Activated CD8-positive, alpha-beta memory T cell treated with anti-CD3 and anti-CD28 coated beads for 36 hours (primary cell): ENCODE results near the gene HSPA1L. TPM values are rescaled to one million over a fixed set of nuclear protein-coding genes. Genes with fewer than 3 reads are reported as not detected.

Experiments used
- CTCF ChIA-PET: fragments of 350-600 bp; sonication (Branson Sonifier 250); formaldehyde crosslinking; loops from one replicate; lab custom pipeline; 2021; ENCODE audit warnings: antibody characterized with exemption; lab: Charles Lee
- POLR2A ChIA-PET: fragments of 350-600 bp; sonication (Branson Sonifier 250); formaldehyde crosslinking; loops from one replicate; lab custom pipeline; 2021; ENCODE audit warnings: antibody characterized with exemption; lab: Charles Lee
- total RNA-seq, 2 experiments: library from RNA; stranded (reverse); gene quantifications; one replicate each; pipeline ENCODE4 v1.2.3, GENCODE V29; 2021

Gene HSPA1L
- total RNA-seq, 2 experiments from 2014 or later = 2.6 to 2.7 TPM

DNA sequence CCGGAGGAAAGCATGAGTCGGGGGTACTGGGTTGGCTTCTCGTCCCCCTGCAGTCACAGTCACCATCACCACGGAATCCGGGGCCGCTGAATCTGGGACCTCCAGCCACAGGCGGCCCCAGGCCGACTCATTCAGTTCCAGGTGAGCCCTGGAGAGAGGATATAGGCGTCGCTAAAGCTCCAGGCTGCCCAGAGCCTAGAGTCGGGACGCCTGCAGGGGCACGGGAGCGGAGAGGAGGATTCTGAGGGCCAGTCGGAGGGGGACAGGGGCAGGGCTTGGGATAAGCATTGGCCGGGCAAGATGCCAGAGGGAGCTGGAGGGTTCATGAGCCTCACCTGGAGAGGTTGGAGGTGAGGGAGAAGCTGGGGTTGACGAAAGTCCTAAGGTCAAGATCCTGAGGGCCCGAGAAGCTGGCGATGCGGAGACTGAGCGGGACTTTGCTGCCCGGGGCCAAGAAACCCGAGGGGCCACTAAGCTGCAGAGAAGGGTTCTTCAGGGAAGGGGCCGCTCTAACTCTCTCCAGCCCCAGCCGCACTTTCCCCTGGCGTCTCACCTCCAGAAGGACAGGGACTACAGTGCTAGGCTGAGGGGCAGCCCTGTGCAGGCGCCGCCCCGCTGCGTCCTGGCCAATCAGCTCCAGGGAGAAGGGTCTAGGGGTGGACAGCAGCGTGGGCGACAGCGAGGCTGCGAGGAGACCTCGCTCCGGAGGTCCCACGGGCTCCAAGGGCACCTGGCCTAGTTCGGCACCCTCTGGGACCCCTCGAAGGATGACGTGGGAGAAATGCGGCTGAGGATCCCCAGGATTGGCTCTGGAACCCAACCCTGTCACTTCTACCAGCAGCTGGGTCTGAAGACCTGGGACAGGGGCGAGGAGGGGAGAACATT, 48.9 kb downstream of the HSPA1L start:
- ChIA-PET POLR2A (interaction anchor here (0.5 kb wide), 1 partner anchor 29 kb away, joined by 6 read pairs; no protein-coding TSS in a partner anchor), CTCF (interaction anchor here (1.2 kb wide), 1 partner anchor 25 kb away, joined by 3 read pairs; no protein-coding TSS in a partner anchor)

DNA sequence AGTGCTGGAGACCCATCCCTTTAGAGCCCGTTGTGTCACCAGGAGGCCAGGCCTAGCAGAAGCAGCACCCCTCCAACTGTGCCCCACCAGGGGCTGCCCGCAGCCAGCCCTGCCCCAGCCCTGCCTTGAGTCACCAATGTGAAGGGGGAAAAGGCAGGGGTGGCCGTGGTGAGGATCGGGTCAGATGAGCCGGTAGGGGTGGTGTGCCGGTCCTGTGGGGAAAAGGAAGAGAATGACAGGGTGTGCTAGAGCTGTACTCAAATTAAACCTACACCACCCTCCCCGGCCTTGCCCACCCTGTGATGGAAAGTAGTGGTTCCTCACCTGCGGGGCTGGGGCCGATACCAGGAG, 49.5 kb downstream of the HSPA1L start:
- CTCF ChIA-PET = interaction anchor here (1.1 to 1.2 kb wide), 2 partner anchors 26 to 36 kb away, joined by 3 read pairs; no protein-coding TSS in a partner anchor
- POLR2A ChIA-PET = no interaction called here

DNA sequence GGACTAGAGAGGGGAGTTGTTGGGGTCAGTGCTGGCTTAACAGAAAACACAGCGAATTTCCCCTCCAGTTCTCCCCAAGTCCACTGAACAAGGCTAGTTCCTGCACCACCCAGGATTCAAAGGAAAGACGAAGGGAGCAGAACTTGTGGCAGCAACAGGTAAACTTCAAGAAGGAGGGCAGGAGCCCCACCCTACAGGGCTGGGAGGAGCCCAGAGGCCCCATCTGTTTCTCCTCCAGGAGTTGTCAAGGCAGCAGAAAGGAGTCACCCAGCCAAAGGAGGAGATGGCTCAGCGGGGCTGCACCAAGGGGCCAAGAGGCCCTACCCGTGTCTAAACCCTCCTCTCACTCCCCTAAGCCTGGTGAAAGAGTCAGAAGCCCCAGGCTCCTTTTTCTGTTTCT, 50.9 kb downstream of the HSPA1L start:
- POLR2A ChIA-PET = no interaction called here
- CTCF ChIA-PET = no interaction called here

DNA sequence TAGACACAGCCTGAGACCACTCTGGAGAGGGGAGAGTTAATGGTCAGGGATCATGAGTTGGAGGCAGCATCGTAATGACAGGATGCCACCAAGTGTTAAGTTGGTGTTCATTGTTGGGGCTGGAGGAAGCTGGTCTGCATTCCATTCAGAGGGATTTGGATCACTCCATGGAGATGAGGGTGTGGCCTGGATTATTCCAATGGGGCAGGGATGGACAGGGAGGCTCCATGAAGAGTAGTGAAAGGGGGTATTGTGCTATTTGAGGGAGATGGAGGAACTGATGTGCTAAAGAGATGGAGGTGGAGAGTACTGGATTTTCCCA, 51.5 kb downstream of the HSPA1L start:
- ChIA-PET POLR2A (no interaction called here), CTCF (no interaction called here)

DNA sequence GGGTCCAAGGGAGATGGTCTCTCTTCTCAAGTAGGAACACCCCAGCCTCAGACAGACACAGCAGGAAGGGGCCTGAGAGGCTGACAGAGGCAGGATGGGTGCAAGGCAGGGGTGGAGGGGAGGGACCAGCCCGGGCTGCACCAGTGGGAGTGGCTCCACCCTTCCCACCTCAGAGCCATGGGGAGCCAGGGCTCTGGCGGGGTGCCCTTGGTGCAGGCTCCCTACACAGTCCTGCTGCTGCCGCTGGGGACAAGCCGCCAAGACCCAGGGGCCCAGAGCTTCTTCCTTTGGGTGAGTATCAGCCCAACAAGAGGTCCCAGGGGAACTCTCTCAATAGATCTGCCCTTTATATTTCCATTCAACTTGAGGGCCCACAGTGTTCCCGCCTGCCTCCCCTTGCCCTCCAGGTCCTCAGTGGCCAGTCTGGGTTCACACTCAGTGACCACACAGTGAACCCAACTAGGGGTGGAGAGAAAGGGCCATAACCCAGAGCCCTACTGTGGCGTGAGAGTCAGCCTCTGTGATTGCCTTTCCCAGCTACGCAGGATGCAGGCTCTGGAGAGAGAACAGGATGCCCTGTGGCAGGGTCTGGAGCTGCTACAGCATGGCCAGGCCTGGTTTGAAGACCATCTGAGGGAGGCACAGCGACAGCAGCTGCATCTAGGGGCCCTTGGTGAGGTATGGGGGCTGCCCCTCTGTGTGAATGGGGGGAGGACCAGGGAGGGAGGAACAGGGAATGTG, 52.0 kb downstream of the HSPA1L start:
- CTCF ChIA-PET = no interaction called here
- POLR2A ChIA-PET = no interaction called here

DNA sequence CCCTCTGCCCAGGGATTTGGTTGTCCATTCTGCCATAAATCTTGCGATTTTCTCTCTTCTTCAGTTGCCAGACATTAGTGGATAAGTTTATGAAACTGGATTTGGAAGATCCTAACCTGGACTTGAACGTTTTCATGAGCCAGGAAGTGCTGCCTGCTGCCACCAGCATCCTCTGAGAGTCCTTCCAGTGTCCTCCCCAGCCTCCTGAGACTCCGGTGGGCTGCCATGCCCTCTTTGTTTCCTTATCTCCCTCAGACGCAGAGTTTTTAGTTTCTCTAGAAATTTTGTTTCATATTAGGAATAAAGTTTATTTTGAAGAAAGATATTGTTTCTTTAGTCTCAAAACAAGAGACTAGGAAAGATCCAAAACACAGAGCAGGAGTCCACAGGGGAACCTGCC, 52.7 kb downstream of the HSPA1L start, which contains the start of gene SAPCD1:
SAPCD1 (plus strand) TSS at position 301 of the 400 bp plus-strand sequence. CDS start 399 bp downstream, outside the sequence.
- ChIA-PET CTCF (interaction anchor here (0.6 kb wide), 1 partner anchor 21 kb away, joined by 3 read pairs; no protein-coding TSS in a partner anchor), POLR2A (no interaction called here)

DNA sequence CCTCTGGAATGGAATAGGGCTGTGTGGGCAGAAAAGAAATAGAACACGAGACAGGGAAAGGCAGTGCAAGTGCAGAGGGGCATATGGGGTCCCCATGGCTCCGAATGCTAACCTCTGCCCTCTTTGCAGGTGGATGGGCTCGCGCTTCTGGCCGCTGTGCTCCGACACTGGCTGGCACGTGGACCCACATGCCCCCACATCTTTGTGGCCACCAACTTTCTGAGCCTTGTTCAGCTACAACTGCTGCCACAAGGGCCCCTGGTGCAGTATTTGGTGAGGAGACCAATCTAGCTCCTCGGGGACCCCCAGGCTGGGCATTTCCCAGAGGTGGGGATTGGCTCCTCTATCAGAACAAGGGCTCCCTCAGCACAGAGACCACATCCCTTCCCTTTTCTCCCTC, 53.7 kb downstream of the HSPA1L start:
- POLR2A ChIA-PET = no interaction called here
- CTCF ChIA-PET = no interaction called here

DNA sequence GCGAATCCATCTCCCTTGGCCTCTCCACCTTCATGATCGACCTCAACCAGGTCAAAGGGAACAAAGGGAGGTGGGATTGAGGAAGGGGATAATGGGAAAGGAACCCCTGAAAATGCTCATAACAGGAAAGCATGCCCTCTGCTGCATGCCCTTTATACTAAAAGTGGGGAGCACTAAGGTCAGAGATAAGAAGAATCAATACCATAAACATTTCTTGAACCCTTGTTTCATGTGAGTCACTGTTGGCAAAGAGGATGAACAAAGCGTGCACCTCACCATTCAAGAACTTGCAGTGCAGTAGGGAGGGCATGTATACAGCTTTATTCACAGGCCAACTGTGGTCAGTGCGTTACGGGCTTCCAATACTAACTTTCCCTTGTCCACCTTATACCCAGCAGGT, 54.3 kb downstream of the HSPA1L start:
- ChIA-PET POLR2A (no interaction called here), CTCF (interaction anchor here (0.5 kb wide), 1 partner anchor 148 kb away, joined by 3 read pairs; no protein-coding TSS in a partner anchor)

Other genes starting within 250 kb of the HSPA1L start
- gene LTA, start 243.0 kb downstream of the HSPA1L start, total RNA-seq = 100 to 1,000 TPM; 702 to 706 TPM
- 100 to 1,000 TPM; 161 to 162 TPM for gene TNF, start 239.7 kb downstream of the HSPA1L start, total RNA-seq
- 100 to 1,000 TPM; 178 to 181 TPM for gene LTB, start 232.9 kb downstream of the HSPA1L start, total RNA-seq
- 10 to 100 TPM; 16.3 to 19.2 TPM for gene LST1, start 229.0 kb downstream of the HSPA1L start, total RNA-seq
- gene NCR3, start 222.3 kb downstream of the HSPA1L start, total RNA-seq = 10 to 100 TPM; 25.2 to 29.7 TPM
- gene AIF1, start 200.0 kb downstream of the HSPA1L start, total RNA-seq = 10 to 100 TPM; 53.8 to 62.0 TPM
- 100 to 1,000 TPM; 255 to 257 TPM for gene PRRC2A, start 194.6 kb downstream of the HSPA1L start, total RNA-seq
- 100 to 1,000 TPM; 254 to 267 TPM for gene BAG6, start 162.6 kb downstream of the HSPA1L start, total RNA-seq
- 1 to 10 TPM; 1.9 to 2.2 TPM for gene APOM, start 159.4 kb downstream of the HSPA1L start, total RNA-seq
- gene C6orf47, start 154.5 kb downstream of the HSPA1L start, total RNA-seq = 10 to 100 TPM; 16.7 to 17.6 TPM
- gene GPANK1, start 150.3 kb downstream of the HSPA1L start, total RNA-seq = 10 to 100 TPM; 44.6 to 45.1 TPM
- gene CSNK2B, start 149.2 kb downstream of the HSPA1L start, total RNA-seq = 100 to 1,000 TPM; 329 TPM
- gene LY6G5B, start 145.3 kb downstream of the HSPA1L start, total RNA-seq = 10 to 100 TPM; 18.1 to 20.1 TPM
- gene LY6G5C, start 134.2 kb downstream of the HSPA1L start, total RNA-seq = 1 to 10 TPM; 3.1 to 3.5 TPM
- 10 to 100 TPM; 30.1 to 32.0 TPM for gene ABHD16A, start 112.0 kb downstream of the HSPA1L start, total RNA-seq
- gene LY6G6F, start 108.4 kb downstream of the HSPA1L start, total RNA-seq = not detected
- gene LY6G6D, start 99.9 kb downstream of the HSPA1L start, total RNA-seq = not detected
- not detected for gene LY6G6C, start 93.5 kb downstream of the HSPA1L start, total RNA-seq
- under 1 TPM in 1 of 2 experiments, not detected in 1; 0.06 TPM for gene MPIG6B, start 91.9 kb downstream of the HSPA1L start, total RNA-seq
- 1 to 10 TPM; 4.6 to 4.9 TPM for gene DDAH2, start 86.0 kb downstream of the HSPA1L start, total RNA-seq
- gene CLIC1, start 78.8 kb downstream of the HSPA1L start, total RNA-seq = 100 to 1,000 TPM; 383 to 395 TPM
- 10 to 100 TPM; 60.3 to 61.5 TPM for gene MSH5, start 75.3 kb downstream of the HSPA1L start, total RNA-seq
- 1 to 10 TPM; 7.6 to 8.6 TPM for gene SAPCD1, start 52.6 kb downstream of the HSPA1L start, total RNA-seq
- gene VWA7, start 38.0 kb downstream of the HSPA1L start, total RNA-seq = 1 to 10 TPM; 1.6 to 1.9 TPM
- gene VARS1, start 19.5 kb downstream of the HSPA1L start, total RNA-seq = 100 to 1,000 TPM; 190 to 191 TPM
- gene LSM2, start 8.3 kb downstream of the HSPA1L start, total RNA-seq = 100 to 1,000 TPM; 154 to 166 TPM
- 10 to 100 TPM; 62.0 to 63.9 TPM for gene HSPA1A, start 260 bp upstream of the HSPA1L start, total RNA-seq
- gene HSPA1B, start 12.5 kb upstream of the HSPA1L start, total RNA-seq = 10 to 100 TPM; 82.6 to 86.9 TPM
- gene NEU1, start 47.5 kb upstream of the HSPA1L start, total RNA-seq = 10 to 100 TPM; 15.9 to 17.4 TPM
- not detected for gene SLC44A4, start 63.7 kb upstream of the HSPA1L start, total RNA-seq
- 10 to 100 TPM; 67.4 to 67.8 TPM for gene EHMT2, start 82.4 kb upstream of the HSPA1L start, total RNA-seq
- 1 to 10 TPM; 3.3 to 3.6 TPM for gene ZBTB12, start 86.8 kb upstream of the HSPA1L start, total RNA-seq
- under 1 TPM; 0.59 to 0.82 TPM for gene C2, start 112.4 kb upstream of the HSPA1L start, total RNA-seq
- gene CFB, start 130.8 kb upstream of the HSPA1L start, total RNA-seq = not detected
- gene NELFE, start 143.7 kb upstream of the HSPA1L start, total RNA-seq = 10 to 100 TPM; 80.0 to 85.7 TPM
- gene SKIC2, start 143.9 kb upstream of the HSPA1L start, total RNA-seq = 100 to 1,000 TPM; 106 to 109 TPM
- gene DXO, start 156.9 kb upstream of the HSPA1L start, total RNA-seq = 10 to 100 TPM; 11.8 to 13.7 TPM
- gene C4A, start 166.8 kb upstream of the HSPA1L start, total RNA-seq = 1 to 10 TPM; 3.0 to 3.7 TPM
- gene C4B, start 199.5 kb upstream of the HSPA1L start, total RNA-seq = 1 to 10 TPM; 2.5 to 3.6 TPM
- gene CYP21A2, start 223.1 kb upstream of the HSPA1L start, total RNA-seq = under 1 TPM; 0.23 to 0.44 TPM